Measurements from ENCODE around the gene APCDD1L. TPM values are rescaled to one million over a fixed set of nuclear protein-coding genes. Genes with fewer than 3 reads are reported as not detected.

Gene APCDD1L
- total RNA-seq, 1 experiment from 2014 or later = 2.4 TPM

GRCh38 chr20:58522666-58523065 lies 7.5 kb upstream of the APCDD1L start (continued):
- no peak for TF ChIP-seq ZNF512 (CRISPR knock-in tag; IDR thresholded peaks at IDR 0.05; ENCODE audit: borderline replicate concordance)
- no peak for TF ChIP-seq ESRRA (CRISPR knock-in tag; IDR thresholded peaks at IDR 0.05; ENCODE audit: borderline replicate concordance)
- no peak for TF ChIP-seq TP53 (CRISPR knock-in tag; IDR thresholded peaks at IDR 0.05)
- TF ChIP-seq KAT7 (CRISPR knock-in tag; IDR thresholded peaks at IDR 0.05; ENCODE audit: borderline replicate concordance) = no peak
- TF ChIP-seq TEAD4 (CRISPR knock-in tag; IDR thresholded peaks at IDR 0.05) = no peak
- TF ChIP-seq GTF2I (CRISPR knock-in tag; conservative IDR thresholded peaks at IDR 0.05) = no peak
- no peak for TF ChIP-seq ATF3 (CRISPR knock-in tag; conservative IDR thresholded peaks at IDR 0.05)
- TF ChIP-seq ARID4B (CRISPR knock-in tag; IDR thresholded peaks at IDR 0.05; ENCODE audit: borderline replicate concordance) = no peak
- no peak for TF ChIP-seq ZNF232 (CRISPR knock-in tag; IDR thresholded peaks at IDR 0.05)
- TF ChIP-seq ZSCAN18 (CRISPR knock-in tag; IDR thresholded peaks at IDR 0.05) = no peak

GRCh38 chr20:58521763-58522162 lies 6.6 kb upstream of the APCDD1L start:
- POLR2A ChIA-PET = no interaction called here
- H3K4me1 Mint-ChIP-seq = peaks cover 14% of the 10 kb centered on the region
- ATAC-seq (no peak), DNase-seq (ENCODE audit: low spot score) (no peak)
- H3K27me3 Mint-ChIP-seq (ENCODE audit: low read depth) = peaks cover 17% of the 10 kb centered on the region
- no peak overlapping the region for H3K4me3 Mint-ChIP-seq
- H3K36me3 Mint-ChIP-seq = peaks cover 25% of the 10 kb centered on the region
- H3K9me3 Mint-ChIP-seq = peaks cover 25% of the 10 kb centered on the region
- CTCF ChIA-PET = no interaction called here
- no peak overlapping the region for H3K27ac Mint-ChIP-seq
- TF ChIP-seq STAT6 (CRISPR knock-in tag; conservative IDR thresholded peaks at IDR 0.05; ENCODE audit: low read depth) (no peak), ATF1 (CRISPR knock-in tag; IDR thresholded peaks at IDR 0.05) (no peak), ZNF416 (CRISPR knock-in tag; IDR thresholded peaks at IDR 0.05) (no peak), AR (CRISPR knock-in tag; IDR thresholded peaks at IDR 0.05) (no peak), ZMAT4 (CRISPR knock-in tag; IDR thresholded peaks at IDR 0.05) (no peak), ZNF138 (CRISPR knock-in tag; conservative IDR thresholded peaks at IDR 0.05) (no peak), USF1 (CRISPR knock-in tag; IDR thresholded peaks at IDR 0.05) (no peak), ZNF396 (CRISPR knock-in tag; IDR thresholded peaks at IDR 0.05; ENCODE audit: borderline replicate concordance) (no peak), ESRRA (CRISPR knock-in tag; IDR thresholded peaks at IDR 0.05; ENCODE audit: borderline replicate concordance) (no peak), FOXP1 (CRISPR knock-in tag; IDR thresholded peaks at IDR 0.05; ENCODE audit: borderline replicate concordance) (no peak), KAT7 (CRISPR knock-in tag; IDR thresholded peaks at IDR 0.05; ENCODE audit: borderline replicate concordance) (no peak), ZNF512 (CRISPR knock-in tag; IDR thresholded peaks at IDR 0.05; ENCODE audit: borderline replicate concordance) (no peak)
